ENCODE data around the gene HMCN1. TPM values are rescaled to one million over a fixed set of nuclear protein-coding genes. Genes with fewer than 3 reads are reported as not detected.
"Not testable (repeated sequence)": the region's sequence is repeated elsewhere in the genome, so short reads cannot be mapped to it uniquely, and the experiment has no call there.

The HMCN1 gene
- total RNA-seq, 2 donors from 2014 or later = 10.4 to 22.3 TPM

- ATAC-seq = peak in 1 of 2 donors; percentile 72
- intact Hi-C loops (cut with DNase I) = no loop called here
These were observed 56.1 kb downstream of the HMCN1 start for GRCh38 chr1:185790194-185790735.

GRCh38 chr1:185792040-185792439 is 57.8 kb downstream of the HMCN1 start:
- no peak for ATAC-seq
- intact Hi-C loops (cut with DNase I) = no loop called here
- no peak for DNase-seq

More at GRCh38 chr1:185790194-185790735, 56.1 kb downstream of the HMCN1 start:
- no peak for DNase-seq

GRCh38 chr1:185794495-185794894 is 60.3 kb downstream of the HMCN1 start:
- intact Hi-C loops (cut with DNase I); DNase-seq; ATAC-seq: not testable (repeated sequence)

- ATAC-seq (no peak), DNase-seq (no peak)
- intact Hi-C loops (cut with DNase I) = no loop called here
These were observed 61.0 kb downstream of the HMCN1 start for GRCh38 chr1:185795181-185795580.

GRCh38 chr1:185798505-185798904 is 64.3 kb downstream of the HMCN1 start:
- intact Hi-C loops (cut with DNase I) = no loop called here
- DNase-seq = no peak
- no peak for ATAC-seq

GRCh38 chr1:185803241-185803640 is 69.0 kb downstream of the HMCN1 start:
- DNase-seq (no peak), ATAC-seq (no peak)
- intact Hi-C loops (cut with DNase I) = no loop called here

- no peak for DNase-seq
- intact Hi-C loops (cut with DNase I) = no loop called here
- no peak for ATAC-seq
These were observed 70.0 kb downstream of the HMCN1 start for GRCh38 chr1:185804206-185804605.

- intact Hi-C loops (cut with DNase I) = loop anchor here in 1 of 2 donors (5.0 kb wide), 1 partner anchor 82 kb away; no protein-coding TSS in a partner anchor
- ATAC-seq = no peak
- DNase-seq = no peak
These were observed 70.4 kb downstream of the HMCN1 start for GRCh38 chr1:185804608-185805007.

GRCh38 chr1:185807275-185807674 is 73.1 kb downstream of the HMCN1 start:
- ATAC-seq = no peak
- intact Hi-C loops (cut with DNase I) = loop anchor here in 1 of 2 donors (5.0 kb wide), 1 partner anchor 85 kb away; no protein-coding TSS in a partner anchor

GRCh38 chr1:185808631-185809030 is 74.4 kb downstream of the HMCN1 start:
- intact Hi-C loops (cut with DNase I) = loop anchor here in 1 of 2 donors (5.0 kb wide), 1 partner anchor 86 kb away; no protein-coding TSS in a partner anchor
- ATAC-seq (no peak), DNase-seq (no peak)

More at GRCh38 chr1:185807275-185807674, 73.1 kb downstream of the HMCN1 start:
- DNase-seq = no peak

- DNase-seq (no peak), ATAC-seq (no peak)
These were observed 77.0 kb downstream of the HMCN1 start for GRCh38 chr1:185811073-185811709.

GRCh38 chr1:185812934-185813333 is 78.7 kb downstream of the HMCN1 start:
- intact Hi-C loops (cut with DNase I) = loop anchor here (2.0 to 5.0 kb wide), 2 partner anchors 399 to 400 kb away; no protein-coding TSS in a partner anchor
- ATAC-seq = no peak
- no peak for DNase-seq

More at GRCh38 chr1:185811073-185811709, 77.0 kb downstream of the HMCN1 start:
- intact Hi-C loops (cut with DNase I) = loop anchor here in 1 of 2 donors (5.0 kb wide), 1 partner anchor 401 kb away; no protein-coding TSS in a partner anchor

GRCh38 chr1:185813401-185813979 is 79.3 kb downstream of the HMCN1 start:
- intact Hi-C loops (cut with DNase I) = loop anchor here (2.0 to 5.0 kb wide), 2 partner anchors 399 kb away; no protein-coding TSS in a partner anchor
- no peak for ATAC-seq
- no peak for DNase-seq

GRCh38 chr1:185816460-185816859 is 82.3 kb downstream of the HMCN1 start:
- no peak for ATAC-seq
- DNase-seq = no peak
- intact Hi-C loops (cut with DNase I) = no loop called here

- ATAC-seq (no peak), DNase-seq (no peak)
- intact Hi-C loops (cut with DNase I) = no loop called here
These were observed 85.6 kb downstream of the HMCN1 start for GRCh38 chr1:185819798-185820197.

GRCh38 chr1:185821612-185822385 is 87.6 kb downstream of the HMCN1 start:
- ATAC-seq = no peak
- intact Hi-C loops (cut with DNase I) = no loop called here
- no peak for DNase-seq

- ATAC-seq = no peak
- intact Hi-C loops (cut with DNase I) = no loop called here
- DNase-seq = no peak
These were observed 89.3 kb downstream of the HMCN1 start for GRCh38 chr1:185823467-185823866.

- DNase-seq (no peak), ATAC-seq (no peak)
These were observed 89.9 kb downstream of the HMCN1 start for GRCh38 chr1:185824106-185824505.

GRCh38 chr1:185825556-185825955 is 91.4 kb downstream of the HMCN1 start:
- intact Hi-C loops (cut with DNase I) = no loop called here
- ATAC-seq (no peak), DNase-seq (no peak)

More at GRCh38 chr1:185824106-185824505, 89.9 kb downstream of the HMCN1 start:
- intact Hi-C loops (cut with DNase I) = no loop called here
